Retinal pigment epithelial cell (primary cell): Measurements from ENCODE around the gene NR5A2.

Source experiments
- DNase-seq: peaks from one replicate; pipeline ENCODE4 v3.0.0-alpha.2; 2010; ENCODE audit warnings: low read depth
- H3K4me3 ChIP-seq: 2 replicates; pipeline ENCODE4 v1.5.1; 2011; ENCODE audit warnings: mild to moderate bottlenecking, low read length, control low read depth, moderate library complexity
- TF ChIP-seq, protein P1 (sequence below): conservative IDR thresholded peaks from 2 replicates; pipeline ENCODE4 v1.5.1; 2011; ENCODE audit warnings: low read depth, low read length, control low read depth, inconsistent platforms

The NR5A2 gene

DNA sequence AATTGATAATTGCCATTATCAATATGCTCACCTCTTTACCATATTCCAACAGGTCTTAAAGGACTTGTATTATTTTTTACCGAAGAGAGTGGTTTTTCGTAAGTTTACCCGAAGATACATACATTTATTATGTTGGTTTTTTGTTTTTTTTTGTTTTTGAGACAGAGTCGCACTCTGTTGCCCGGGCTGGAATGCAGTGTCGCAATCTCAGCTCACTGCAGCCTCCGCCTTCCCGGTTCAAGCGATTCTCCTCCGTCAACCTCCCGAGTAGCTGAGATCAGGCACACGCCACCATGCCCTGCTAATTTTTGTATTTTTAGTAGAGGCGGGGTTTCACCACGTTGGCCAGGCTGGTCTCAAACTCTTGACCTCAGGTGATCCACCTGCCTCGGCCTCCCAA, 30.8 kb downstream of the NR5A2 start:
- TF ChIP-seq, protein P1, sequence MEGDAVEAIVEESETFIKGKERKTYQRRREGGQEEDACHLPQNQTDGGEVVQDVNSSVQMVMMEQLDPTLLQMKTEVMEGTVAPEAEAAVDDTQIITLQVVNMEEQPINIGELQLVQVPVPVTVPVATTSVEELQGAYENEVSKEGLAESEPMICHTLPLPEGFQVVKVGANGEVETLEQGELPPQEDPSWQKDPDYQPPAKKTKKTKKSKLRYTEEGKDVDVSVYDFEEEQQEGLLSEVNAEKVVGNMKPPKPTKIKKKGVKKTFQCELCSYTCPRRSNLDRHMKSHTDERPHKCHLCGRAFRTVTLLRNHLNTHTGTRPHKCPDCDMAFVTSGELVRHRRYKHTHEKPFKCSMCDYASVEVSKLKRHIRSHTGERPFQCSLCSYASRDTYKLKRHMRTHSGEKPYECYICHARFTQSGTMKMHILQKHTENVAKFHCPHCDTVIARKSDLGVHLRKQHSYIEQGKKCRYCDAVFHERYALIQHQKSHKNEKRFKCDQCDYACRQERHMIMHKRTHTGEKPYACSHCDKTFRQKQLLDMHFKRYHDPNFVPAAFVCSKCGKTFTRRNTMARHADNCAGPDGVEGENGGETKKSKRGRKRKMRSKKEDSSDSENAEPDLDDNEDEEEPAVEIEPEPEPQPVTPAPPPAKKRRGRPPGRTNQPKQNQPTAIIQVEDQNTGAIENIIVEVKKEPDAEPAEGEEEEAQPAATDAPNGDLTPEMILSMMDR: no peak
- DNase-seq: no peak
- no peak overlapping the region for H3K4me3 ChIP-seq

DNA sequence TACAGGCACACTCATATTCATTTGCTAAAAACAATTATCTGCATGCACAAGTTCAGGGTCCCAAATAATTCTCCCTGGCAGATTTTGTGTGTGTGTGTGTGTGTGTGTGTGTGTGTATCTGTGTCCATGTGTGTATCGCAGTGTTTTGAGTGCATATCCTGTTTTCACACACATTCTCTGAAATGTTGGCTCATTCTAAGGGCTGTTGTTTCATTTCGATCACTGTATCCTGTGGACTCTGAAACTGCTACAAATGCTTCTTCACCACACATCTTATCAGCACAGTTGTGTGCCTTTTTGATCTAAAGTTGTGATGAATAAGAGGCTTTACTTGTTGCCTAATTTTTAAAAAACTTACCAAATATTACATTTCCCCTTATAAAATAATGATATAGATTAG, 34.6 kb downstream of the NR5A2 start:
- no peak for DNase-seq
- H3K4me3 ChIP-seq: no peak overlapping the region
- TF ChIP-seq, protein P1: no peak

DNA sequence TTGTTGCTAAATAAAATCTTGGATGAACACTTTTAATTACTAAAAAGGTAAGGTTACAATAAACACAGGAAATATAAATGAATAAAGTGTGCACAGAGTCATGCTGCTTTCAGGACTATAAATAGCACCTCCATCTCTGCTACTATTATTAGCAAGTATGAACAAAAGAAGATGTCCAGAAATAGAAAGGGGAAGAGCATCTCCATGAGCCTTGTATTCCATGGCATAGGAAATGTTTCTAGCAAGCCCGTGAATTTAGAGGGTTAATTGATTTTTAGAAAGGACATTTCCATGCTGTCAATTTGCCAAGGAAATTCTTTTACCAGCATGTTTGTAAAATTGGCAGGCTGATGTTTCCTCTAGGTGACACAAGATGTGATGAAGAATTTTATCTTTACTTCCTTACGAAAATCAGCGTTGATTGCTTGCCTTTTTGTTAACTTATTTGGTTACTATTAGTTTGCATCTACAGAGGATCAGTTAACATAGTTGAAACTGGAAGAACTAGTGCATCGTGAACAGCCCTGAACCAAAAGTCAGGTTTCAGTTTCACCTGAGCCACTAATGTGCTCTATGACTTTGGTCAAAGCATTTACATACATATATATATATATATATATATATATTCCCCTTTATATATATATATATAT, 45.3 kb downstream of the NR5A2 start:
- DNase-seq: no peak
- TF ChIP-seq, protein P1: no peak
- H3K4me3 ChIP-seq: no peak overlapping the region

DNA sequence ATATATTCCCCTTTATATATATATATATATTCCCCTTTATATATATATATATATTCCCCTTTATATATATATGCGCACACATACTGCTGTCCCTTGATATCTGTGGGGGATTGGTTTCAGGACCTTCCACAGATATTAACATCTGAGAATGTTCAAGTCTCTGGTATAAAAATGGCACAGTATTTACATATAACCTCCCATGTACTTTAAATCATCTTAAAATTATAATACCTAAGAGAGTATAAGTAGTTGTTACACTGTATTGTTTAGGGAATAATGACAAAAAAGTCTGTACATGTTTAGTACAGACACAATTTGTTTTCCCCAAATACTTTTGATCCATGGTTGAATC, 45.8 kb downstream of the NR5A2 start:
- H3K4me3 ChIP-seq: no peak overlapping the region
- DNase-seq: no peak
- TF ChIP-seq, protein P1: no peak

DNA sequence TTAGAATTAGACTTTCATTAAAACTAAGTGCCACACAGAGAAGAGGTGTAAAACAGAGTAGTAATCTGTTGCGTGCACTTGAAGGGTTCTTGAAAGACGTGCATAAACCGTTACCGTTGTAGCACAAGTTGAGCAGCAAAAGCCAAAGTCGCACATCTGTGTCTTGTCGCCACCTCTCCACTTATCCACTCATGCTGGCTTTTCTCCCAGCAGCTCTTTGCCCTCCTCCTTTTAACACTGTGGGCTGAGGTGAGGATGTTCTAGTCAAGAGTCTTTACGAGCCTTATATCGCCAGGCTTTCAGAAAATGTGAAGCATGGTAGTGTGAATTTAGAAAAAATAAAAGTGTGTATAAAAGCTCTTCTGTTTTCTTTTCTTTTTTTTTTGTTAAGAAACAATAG, 48.0 kb downstream of the NR5A2 start:
- no peak for DNase-seq
- H3K4me3 ChIP-seq: no peak overlapping the region
- TF ChIP-seq, protein P1: no peak

DNA sequence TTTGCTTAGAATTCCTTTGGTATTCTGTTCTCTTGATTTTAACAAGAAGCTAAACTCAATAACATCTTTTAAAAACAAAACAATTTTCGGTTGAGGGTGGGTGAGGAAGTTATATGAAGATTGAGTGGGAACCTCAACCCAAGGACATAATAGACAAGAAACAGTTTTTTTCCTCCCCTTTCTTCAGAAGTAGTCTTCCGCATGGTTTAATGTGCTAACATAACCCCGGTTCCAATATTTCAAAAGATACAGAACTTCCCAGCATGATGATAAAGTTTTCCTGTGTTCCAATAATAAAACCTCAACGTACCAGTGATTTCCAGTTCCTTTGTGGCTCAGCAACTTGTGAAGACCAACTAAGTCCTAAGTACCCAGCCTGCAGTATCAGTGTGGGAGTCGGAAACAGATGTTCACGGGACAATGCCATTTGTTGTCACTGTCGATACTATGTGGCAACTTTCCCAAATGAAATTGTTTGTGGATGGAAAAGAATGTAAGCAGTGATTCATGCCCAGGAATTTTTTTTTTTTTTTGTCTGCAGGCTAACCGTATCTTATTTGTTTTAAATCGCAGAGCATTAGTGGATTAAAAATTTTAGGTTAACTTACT, 48.5 kb downstream of the NR5A2 start:
- no peak overlapping the region for H3K4me3 ChIP-seq
- peak; percentile 62 for DNase-seq
- TF ChIP-seq, protein P1: no peak

DNA sequence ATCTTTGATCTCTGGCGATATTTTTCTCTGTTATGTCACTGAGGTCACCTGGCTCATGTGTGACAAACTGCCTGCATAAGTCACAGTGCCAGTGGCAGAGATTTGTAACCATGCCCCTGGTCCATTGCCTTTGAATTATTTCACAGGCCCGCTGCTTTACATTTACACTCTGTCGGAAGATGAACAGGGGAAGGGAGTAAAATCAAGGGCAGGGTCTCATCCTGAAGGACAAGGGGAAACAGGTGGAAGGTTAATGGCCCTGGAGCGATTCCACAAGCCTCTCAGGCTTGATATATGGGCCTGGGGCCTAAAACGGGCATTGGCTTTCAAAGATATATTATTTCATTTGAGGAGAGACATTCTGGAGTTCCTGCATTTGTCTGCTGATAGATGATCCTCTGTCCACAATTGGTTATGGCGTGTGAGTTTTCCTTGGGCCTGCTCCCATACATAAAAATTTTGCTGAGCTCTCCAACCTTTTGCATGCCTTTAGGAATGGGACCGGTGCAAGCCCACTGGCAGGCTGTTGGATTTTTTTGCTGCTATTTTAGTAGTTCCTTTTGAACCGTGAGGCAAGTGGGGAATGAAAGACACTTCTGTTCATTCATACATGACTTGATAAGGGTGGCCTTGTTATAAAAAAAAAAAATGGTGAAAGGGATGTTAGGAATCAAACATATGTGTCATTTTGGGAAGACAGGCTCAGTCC, 51.9 kb downstream of the NR5A2 start:
- no peak for DNase-seq
- no peak overlapping the region for H3K4me3 ChIP-seq
- TF ChIP-seq, protein P1: no peak
